GM23338 (cell line): Measurements from ENCODE around the gene LYL1. TPM values are rescaled to one million over a fixed set of nuclear protein-coding genes. Genes with fewer than 3 reads are reported as not detected.

Experiments used
- ATAC-seq: fragments of 200-7000 bp; cut with Tn5 transposase; 3 replicates; pipeline ENCODE4 v1.9.1; 2020
- DNase-seq: peaks from one replicate; pipeline ENCODE4 v3.0.0-alpha.2; 2015; ENCODE audit warnings: low spot score
- H2AFZ ChIP-seq: fragments of 200-600 bp; sonication (generic); 2 replicates; pipeline ENCODE4 v1.8.0; 2016; ENCODE audit warnings: antibody characterized with exemption, mild to moderate bottlenecking, moderate library complexity
- H3F3A ChIP-seq: fragments of 200-600 bp; sonication (generic); replicated peaks from 2 replicates; pipeline ENCODE4 v1.8.0; 2017; ENCODE audit warnings: antibody characterized with exemption, mixed run types, low read depth
- H3K27ac ChIP-seq: fragments of 200-600 bp; sonication (generic); 2 replicates; pipeline ENCODE4 v1.6.1; 2016; ENCODE audit warnings: low read depth
- H3K27me3 ChIP-seq: fragments of 200-600 bp; sonication (generic); 2 replicates; pipeline ENCODE4 v1.8.0; 2016; ENCODE audit warnings: mild to moderate bottlenecking, mixed run types, moderate library complexity; ENCODE audit not compliant: insufficient read depth
- H3K36me3 ChIP-seq: fragments of 200-600 bp; sonication (generic); 2 replicates; pipeline ENCODE4 v1.8.0; 2016; ENCODE audit warnings: mild to moderate bottlenecking; ENCODE audit not compliant: insufficient read depth
- H3K4me1 ChIP-seq: fragments of 200-600 bp; sonication (generic); 2 replicates; pipeline ENCODE4 v1.8.0; 2016; ENCODE audit warnings: mild to moderate bottlenecking, moderate library complexity; ENCODE audit not compliant: insufficient read depth
- H3K4me2 ChIP-seq: fragments of 200-600 bp; sonication (generic); 2 replicates; pipeline ENCODE4 v1.7.1; 2017; ENCODE audit warnings: mixed run types
- H3K4me3 ChIP-seq: fragments of 200-600 bp; sonication (generic); 2 replicates; pipeline ENCODE4 v1.6.1; 2016; ENCODE audit warnings: mixed run types
- H3K79me2 ChIP-seq: fragments of 200-600 bp; sonication (generic); replicated peaks from 2 replicates; pipeline ENCODE4 v1.8.0; 2017; ENCODE audit warnings: mild to moderate bottlenecking; ENCODE audit not compliant: insufficient read depth
- H3K9me2 ChIP-seq: fragments of 200-600 bp; sonication (generic); 2 replicates; pipeline ENCODE4 v1.8.0; 2017; ENCODE audit not compliant: insufficient read depth
- H4K20me1 ChIP-seq: fragments of 200-600 bp; sonication (generic); replicated peaks from 2 replicates; pipeline ENCODE4 v1.8.0; 2017; ENCODE audit warnings: mild to moderate bottlenecking; ENCODE audit not compliant: insufficient read depth
- H3K27ac Mint-ChIP-seq: 2 replicates; pipeline ENCODE4 v1.8.0; 2020; ENCODE audit warnings: inconsistent platforms, mild to moderate bottlenecking, moderate library complexity, mixed read lengths
- H3K27me3 Mint-ChIP-seq: 3 replicates; pipeline ENCODE4 v1.8.0; 2022; ENCODE audit warnings: low read depth, mild to moderate bottlenecking, moderate library complexity, mixed read lengths, inconsistent platforms; ENCODE audit not compliant: insufficient read depth, poor library complexity
- H3K36me3 Mint-ChIP-seq: 3 replicates; pipeline ENCODE4 v1.8.0; 2021; ENCODE audit warnings: low read depth, mild to moderate bottlenecking, inconsistent platforms, moderate library complexity, mixed read lengths
- H3K4me1 Mint-ChIP-seq: 3 replicates; pipeline ENCODE4 v1.8.0; 2020; ENCODE audit warnings: mild to moderate bottlenecking, inconsistent platforms, mixed read lengths
- H3K4me3 Mint-ChIP-seq: 3 replicates; pipeline ENCODE4 v1.8.0; 2021; ENCODE audit warnings: moderate library complexity, mild to moderate bottlenecking, inconsistent platforms, mixed read lengths
- H3K9me3 Mint-ChIP-seq: 3 replicates; pipeline ENCODE4 v1.8.0; 2020; ENCODE audit warnings: moderate library complexity, mild to moderate bottlenecking, inconsistent platforms, mixed read lengths
- NANOG ChIP-seq: IDR thresholded peaks from 2 replicates; pipeline ENCODE4 v1.6.1; 2016; ENCODE audit warnings: antibody characterized with exemption, borderline replicate concordance
- POLR2AphosphoS5 ChIP-seq: IDR thresholded peaks from 2 replicates; pipeline ENCODE4 v1.6.1; 2016; ENCODE audit warnings: antibody characterized with exemption, low read depth
- ZNF331 ChIP-seq: fragments of 250-450 bp; sonication (Bioruptor Pico); IDR thresholded peaks from 2 replicates; pipeline ENCODE4 v1.5.0; 2020; ENCODE audit warnings: low read depth, mild to moderate bottlenecking, moderate library complexity
- polyA plus RNA-seq: library from polyadenylated mRNA; unstranded; fragments of >200 nt; fragmentation: Nextera tagmentation; extraction: Ambion mirVana; gene quantifications from 2 replicates; pipeline ENCODE4 v1.2.1, GENCODE V29; 2016
- total RNA-seq: library from RNA; depleted of rRNA; stranded (reverse); fragments of >200 nt; shearing (Covaris generic); gene quantifications from 2 replicates; pipeline ENCODE4 v1.2.3, GENCODE V29; 2014
- TF ChIP-seq, protein P1 (sequence below): IDR thresholded peaks from one replicate; pipeline ENCODE4 v1.6.1; 2018; ENCODE audit warnings: antibody characterized with exemption; ENCODE audit not compliant: unreplicated experiment
- TF ChIP-seq, protein P2 (sequence below): fragments of 250-450 bp; sonication (Bioruptor Pico); IDR thresholded peaks from 2 replicates; pipeline ENCODE4 v1.5.0; 2020; ENCODE audit warnings: mild to moderate bottlenecking, moderate library complexity

Gene LYL1
- total and polyA plus RNA-seq, 2 experiments from 2014 or later: 1.2 to 2.2 TPM

DNA sequence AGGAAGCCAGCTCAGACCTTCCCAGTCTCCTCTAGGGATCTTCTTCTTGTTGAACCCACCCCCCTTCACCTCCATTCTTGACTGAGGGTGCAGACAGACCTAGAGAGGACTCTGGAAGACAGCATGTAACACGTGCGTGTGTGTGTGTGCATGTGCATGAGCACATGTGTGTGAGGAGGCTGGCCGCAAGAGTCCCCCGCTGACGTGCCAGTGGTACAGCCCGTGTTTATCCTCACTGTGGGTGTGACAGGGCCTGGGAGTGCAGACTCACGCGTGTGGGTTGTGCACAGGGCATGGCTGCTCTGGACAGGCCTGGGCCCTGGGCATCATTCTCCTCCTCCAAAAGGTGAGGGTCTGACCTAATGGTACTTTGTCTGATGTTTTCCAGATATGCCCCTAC, 26.3 kb downstream of the LYL1 start:
- ATAC-seq (no peak), DNase-seq (no peak)
- H3K4me3 ChIP-seq: no peak overlapping the region
- Mint-ChIP-seq H3K27me3 (peaks cover 27% of the 10 kb centered on the region), H3K4me1 (peaks cover 26% of the 10 kb centered on the region), H3K27ac (no peak overlapping the region), H3K36me3 (no peaks in the 10 kb centered on the region), H3K9me3 (no peaks in the 10 kb centered on the region), H3K4me3 (no peak overlapping the region)
- H3K27me3 ChIP-seq: peaks cover 8% of the 10 kb centered on the region; the same call in 1 of the 2 replicates
- H4K20me1 ChIP-seq: no peaks in the 10 kb centered on the region
- H3K4me2 ChIP-seq: no peak overlapping the region
- H3F3A ChIP-seq: no peaks in the 10 kb centered on the region
- no peaks in the 10 kb centered on the region for H3K79me2 ChIP-seq
- no peaks in the 10 kb centered on the region for H3K36me3 ChIP-seq
- TF ChIP-seq ZNF331 (CRISPR knock-in tag) (no peak), NANOG (no peak)
- H3K9me2 ChIP-seq: no peaks in the 10 kb centered on the region
- peaks cover 27% of the 10 kb centered on the region for H3K4me1 ChIP-seq
- H3K27ac ChIP-seq: no peak overlapping the region
- H2AFZ ChIP-seq: peak overlapping the region; percentile 80

DNA sequence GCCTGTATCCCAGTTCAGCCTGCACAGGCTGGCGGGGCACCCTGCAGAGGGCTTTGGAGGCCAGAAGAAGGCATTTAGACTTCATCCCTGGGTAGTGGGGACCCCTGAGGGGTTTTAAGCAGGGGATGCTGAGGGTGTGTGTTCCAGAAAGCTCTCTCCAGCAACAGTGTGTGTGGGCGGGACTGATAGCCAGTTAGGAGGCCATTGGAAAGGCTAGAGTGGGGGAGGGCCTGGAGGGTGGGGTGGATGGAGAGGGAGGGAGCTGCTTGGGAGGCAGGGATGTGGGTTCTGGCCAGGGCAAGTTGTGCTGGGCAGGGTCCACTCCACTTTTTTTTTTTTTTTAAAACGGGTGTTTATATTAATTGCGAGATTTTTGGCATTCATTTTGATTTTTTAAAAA, 28.3 kb downstream of the LYL1 start:
- Histone ChIP-seq H3K4me3 (no peak overlapping the region), H3K4me1 (peaks cover 24% of the 10 kb centered on the region), H3K27ac (no peak overlapping the region), H3F3A (no peaks in the 10 kb centered on the region), H2AFZ (no peak overlapping the region), H3K36me3 (no peaks in the 10 kb centered on the region), H4K20me1 (no peaks in the 10 kb centered on the region), H3K4me2 (no peak overlapping the region), H3K27me3 (peaks cover 8% of the 10 kb centered on the region; the same call in 1 of the 2 replicates), H3K79me2 (no peaks in the 10 kb centered on the region), H3K9me2 (no peaks in the 10 kb centered on the region)
- H3K4me1 Mint-ChIP-seq: peaks cover 22% of the 10 kb centered on the region
- no peaks in the 10 kb centered on the region for H3K9me3 Mint-ChIP-seq
- DNase-seq (no peak), ATAC-seq (no peak)
- H3K36me3 Mint-ChIP-seq: no peaks in the 10 kb centered on the region
- no peak overlapping the region for H3K4me3 Mint-ChIP-seq
- peaks cover 23% of the 10 kb centered on the region for H3K27me3 Mint-ChIP-seq
- no peak overlapping the region for H3K27ac Mint-ChIP-seq
- TF ChIP-seq, protein P1, sequence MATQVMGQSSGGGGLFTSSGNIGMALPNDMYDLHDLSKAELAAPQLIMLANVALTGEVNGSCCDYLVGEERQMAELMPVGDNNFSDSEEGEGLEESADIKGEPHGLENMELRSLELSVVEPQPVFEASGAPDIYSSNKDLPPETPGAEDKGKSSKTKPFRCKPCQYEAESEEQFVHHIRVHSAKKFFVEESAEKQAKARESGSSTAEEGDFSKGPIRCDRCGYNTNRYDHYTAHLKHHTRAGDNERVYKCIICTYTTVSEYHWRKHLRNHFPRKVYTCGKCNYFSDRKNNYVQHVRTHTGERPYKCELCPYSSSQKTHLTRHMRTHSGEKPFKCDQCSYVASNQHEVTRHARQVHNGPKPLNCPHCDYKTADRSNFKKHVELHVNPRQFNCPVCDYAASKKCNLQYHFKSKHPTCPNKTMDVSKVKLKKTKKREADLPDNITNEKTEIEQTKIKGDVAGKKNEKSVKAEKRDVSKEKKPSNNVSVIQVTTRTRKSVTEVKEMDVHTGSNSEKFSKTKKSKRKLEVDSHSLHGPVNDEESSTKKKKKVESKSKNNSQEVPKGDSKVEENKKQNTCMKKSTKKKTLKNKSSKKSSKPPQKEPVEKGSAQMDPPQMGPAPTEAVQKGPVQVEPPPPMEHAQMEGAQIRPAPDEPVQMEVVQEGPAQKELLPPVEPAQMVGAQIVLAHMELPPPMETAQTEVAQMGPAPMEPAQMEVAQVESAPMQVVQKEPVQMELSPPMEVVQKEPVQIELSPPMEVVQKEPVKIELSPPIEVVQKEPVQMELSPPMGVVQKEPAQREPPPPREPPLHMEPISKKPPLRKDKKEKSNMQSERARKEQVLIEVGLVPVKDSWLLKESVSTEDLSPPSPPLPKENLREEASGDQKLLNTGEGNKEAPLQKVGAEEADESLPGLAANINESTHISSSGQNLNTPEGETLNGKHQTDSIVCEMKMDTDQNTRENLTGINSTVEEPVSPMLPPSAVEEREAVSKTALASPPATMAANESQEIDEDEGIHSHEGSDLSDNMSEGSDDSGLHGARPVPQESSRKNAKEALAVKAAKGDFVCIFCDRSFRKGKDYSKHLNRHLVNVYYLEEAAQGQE: no peak
- no peak for TF ChIP-seq POLR2AphosphoS5
- TF ChIP-seq, protein P2, sequence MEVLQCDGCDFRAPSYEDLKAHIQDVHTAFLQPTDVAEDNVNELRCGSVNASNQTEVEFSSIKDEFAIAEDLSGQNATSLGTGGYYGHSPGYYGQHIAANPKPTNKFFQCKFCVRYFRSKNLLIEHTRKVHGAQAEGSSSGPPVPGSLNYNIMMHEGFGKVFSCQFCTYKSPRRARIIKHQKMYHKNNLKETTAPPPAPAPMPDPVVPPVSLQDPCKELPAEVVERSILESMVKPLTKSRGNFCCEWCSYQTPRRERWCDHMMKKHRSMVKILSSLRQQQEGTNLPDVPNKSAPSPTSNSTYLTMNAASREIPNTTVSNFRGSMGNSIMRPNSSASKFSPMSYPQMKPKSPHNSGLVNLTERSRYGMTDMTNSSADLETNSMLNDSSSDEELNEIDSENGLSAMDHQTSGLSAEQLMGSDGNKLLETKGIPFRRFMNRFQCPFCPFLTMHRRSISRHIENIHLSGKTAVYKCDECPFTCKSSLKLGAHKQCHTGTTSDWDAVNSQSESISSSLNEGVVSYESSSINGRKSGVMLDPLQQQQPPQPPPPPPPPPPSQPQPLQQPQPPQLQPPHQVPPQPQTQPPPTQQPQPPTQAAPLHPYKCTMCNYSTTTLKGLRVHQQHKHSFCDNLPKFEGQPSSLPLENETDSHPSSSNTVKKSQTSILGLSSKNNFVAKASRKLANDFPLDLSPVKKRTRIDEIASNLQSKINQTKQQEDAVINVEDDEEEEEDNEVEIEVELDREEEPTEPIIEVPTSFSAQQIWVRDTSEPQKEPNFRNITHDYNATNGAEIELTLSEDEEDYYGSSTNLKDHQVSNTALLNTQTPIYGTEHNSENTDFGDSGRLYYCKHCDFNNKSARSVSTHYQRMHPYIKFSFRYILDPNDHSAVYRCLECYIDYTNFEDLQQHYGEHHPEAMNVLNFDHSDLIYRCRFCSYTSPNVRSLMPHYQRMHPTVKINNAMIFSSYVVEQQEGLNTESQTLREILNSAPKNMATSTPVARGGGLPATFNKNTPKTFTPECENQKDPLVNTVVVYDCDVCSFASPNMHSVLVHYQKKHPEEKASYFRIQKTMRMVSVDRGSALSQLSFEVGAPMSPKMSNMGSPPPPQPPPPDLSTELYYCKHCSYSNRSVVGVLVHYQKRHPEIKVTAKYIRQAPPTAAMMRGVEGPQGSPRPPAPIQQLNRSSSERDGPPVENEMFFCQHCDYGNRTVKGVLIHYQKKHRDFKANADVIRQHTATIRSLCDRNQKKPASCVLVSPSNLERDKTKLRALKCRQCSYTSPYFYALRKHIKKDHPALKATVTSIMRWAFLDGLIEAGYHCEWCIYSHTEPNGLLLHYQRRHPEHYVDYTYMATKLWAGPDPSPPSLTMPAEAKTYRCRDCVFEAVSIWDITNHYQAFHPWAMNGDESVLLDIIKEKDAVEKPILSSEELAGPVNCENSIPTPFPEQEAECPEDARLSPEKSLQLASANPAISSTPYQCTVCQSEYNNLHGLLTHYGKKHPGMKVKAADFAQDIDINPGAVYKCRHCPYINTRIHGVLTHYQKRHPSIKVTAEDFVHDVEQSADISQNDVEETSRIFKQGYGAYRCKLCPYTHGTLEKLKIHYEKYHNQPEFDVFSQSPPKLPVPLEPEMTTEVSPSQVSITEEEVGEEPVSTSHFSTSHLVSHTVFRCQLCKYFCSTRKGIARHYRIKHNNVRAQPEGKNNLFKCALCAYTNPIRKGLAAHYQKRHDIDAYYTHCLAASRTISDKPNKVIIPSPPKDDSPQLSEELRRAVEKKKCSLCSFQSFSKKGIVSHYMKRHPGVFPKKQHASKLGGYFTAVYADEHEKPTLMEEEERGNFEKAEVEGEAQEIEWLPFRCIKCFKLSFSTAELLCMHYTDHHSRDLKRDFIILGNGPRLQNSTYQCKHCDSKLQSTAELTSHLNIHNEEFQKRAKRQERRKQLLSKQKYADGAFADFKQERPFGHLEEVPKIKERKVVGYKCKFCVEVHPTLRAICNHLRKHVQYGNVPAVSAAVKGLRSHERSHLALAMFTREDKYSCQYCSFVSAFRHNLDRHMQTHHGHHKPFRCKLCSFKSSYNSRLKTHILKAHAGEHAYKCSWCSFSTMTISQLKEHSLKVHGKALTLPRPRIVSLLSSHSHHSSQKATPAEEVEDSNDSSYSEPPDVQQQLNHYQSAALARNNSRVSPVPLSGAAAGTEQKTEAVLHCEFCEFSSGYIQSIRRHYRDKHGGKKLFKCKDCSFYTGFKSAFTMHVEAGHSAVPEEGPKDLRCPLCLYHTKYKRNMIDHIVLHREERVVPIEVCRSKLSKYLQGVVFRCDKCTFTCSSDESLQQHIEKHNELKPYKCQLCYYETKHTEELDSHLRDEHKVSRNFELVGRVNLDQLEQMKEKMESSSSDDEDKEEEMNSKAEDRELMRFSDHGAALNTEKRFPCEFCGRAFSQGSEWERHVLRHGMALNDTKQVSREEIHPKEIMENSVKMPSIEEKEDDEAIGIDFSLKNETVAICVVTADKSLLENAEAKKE: no peak
